ENCODE results near the gene C1QB. TPM values are rescaled to one million over a fixed set of nuclear protein-coding genes. Genes with fewer than 3 reads are reported as not detected.
"Not testable (repeated sequence)": the region's sequence is repeated elsewhere in the genome, so short reads cannot be mapped to it uniquely, and the experiment has no call there.

The C1QB gene
- total RNA-seq, 1 experiment from 2014 or later: not detected

- ChIA-PET POLR2A (interaction anchor here (0.9 kb wide), 1 partner anchor 14 kb away, joined by 3 read pairs; no protein-coding TSS in a partner anchor), CTCF (interaction anchor here (0.6 to 1.7 kb wide), 5 partner anchors 13 to 318 kb away, joined by 3 to 6 read pairs (median 3); no protein-coding TSS in a partner anchor)
- intact Hi-C loops (cut with micrococcal nuclease; ENCODE audit: unreplicated experiment): loop anchor here (5.0 kb wide), 2 partner anchors 90 to 160 kb away; no protein-coding TSS in a partner anchor
- no peaks in the 10 kb centered on the region for H3K36me3 Mint-ChIP-seq (ENCODE audit: insufficient read depth, unreplicated experiment)
- H3K4me3 Mint-ChIP-seq (ENCODE audit: unreplicated experiment): peak overlapping the region; percentile 18
- TF ChIP-seq CTCF (IDR thresholded peaks at IDR 0.05; ENCODE audit: insufficient read depth in 1 of 2, low read depth in 1 of 2, low read length in 1 of 2, severe bottlenecking in 1 of 2, unreplicated experiment in 1 of 2): no peak
- no peak overlapping the region for H3K4me3 ChIP-seq (ENCODE audit: low read depth, low read length)
- H3K9me3 ChIP-seq: no peaks in the 10 kb centered on the region
- no peaks in the 10 kb centered on the region for H3K27me3 ChIP-seq (replicated peaks; ENCODE audit: control insufficient read depth, insufficient read depth, low read length)
- H3K9me3 Mint-ChIP-seq (ENCODE audit: unreplicated experiment): no peaks in the 10 kb centered on the region
- DNase-seq: peak; percentile 84 to 85
- H3K4me1 ChIP-seq: peaks cover 34% of the 10 kb centered on the region
- peaks cover 28% of the 10 kb centered on the region for H3K4me1 Mint-ChIP-seq (ENCODE audit: low read depth, unreplicated experiment)
- no TSS peak for BruUV-seq (replicated peaks)
- no peaks in the 10 kb centered on the region for H3K36me3 ChIP-seq (ENCODE audit: control insufficient read depth, insufficient read depth, low read length)
- H3K27me3 Mint-ChIP-seq (ENCODE audit: insufficient read depth, unreplicated experiment): no peaks in the 10 kb centered on the region
- peak overlapping the region; percentile 96 for H3K27ac Mint-ChIP-seq (ENCODE audit: unreplicated experiment)
Observed at GRCh38 chr1:22702296-22703085, 49.5 kb downstream of the C1QB start.

DNA sequence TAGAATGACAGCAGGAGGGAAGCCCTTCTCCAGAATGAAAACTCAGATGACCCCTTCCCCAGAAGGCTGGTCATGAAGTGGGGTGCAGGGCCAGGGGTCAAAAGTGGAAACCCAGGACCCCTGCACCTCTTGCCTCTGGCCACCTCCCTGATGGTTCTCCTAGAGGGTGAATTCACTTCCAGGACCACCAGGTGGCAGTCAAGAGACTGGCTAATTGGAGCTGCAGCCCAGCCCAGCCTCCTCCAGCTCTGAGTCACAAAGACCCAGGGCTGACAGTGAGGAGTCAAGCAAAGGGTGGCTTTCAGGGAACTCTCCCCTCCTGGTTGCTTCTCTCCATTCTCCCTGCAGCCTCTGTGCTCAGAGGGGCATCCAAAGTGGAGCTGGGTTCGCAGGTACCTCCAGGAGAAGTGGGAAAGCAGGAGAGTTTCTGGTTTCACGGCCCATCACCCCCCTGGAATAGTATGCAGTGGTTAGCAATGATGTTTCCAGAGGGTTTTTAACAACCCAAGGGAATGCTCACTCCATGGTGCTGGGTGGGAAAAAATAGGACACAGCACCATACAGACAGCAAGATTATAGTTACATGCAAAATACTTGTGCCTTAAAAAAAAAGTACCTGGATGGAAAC is 51.5 kb downstream of the C1QB start:
- BruUV-seq (replicated peaks): no TSS peak
- no peaks in the 10 kb centered on the region for H3K36me3 Mint-ChIP-seq (ENCODE audit: insufficient read depth, unreplicated experiment)
- peak overlapping the region; percentile 63 for H3K27ac Mint-ChIP-seq (ENCODE audit: unreplicated experiment)
- no peaks in the 10 kb centered on the region for H3K27me3 Mint-ChIP-seq (ENCODE audit: insufficient read depth, unreplicated experiment)
- no peak overlapping the region for H3K4me3 Mint-ChIP-seq (ENCODE audit: unreplicated experiment)
- POLR2A ChIA-PET: interaction anchor here (0.8 kb wide), 1 partner anchor 12 kb away, joined by 3 read pairs; no protein-coding TSS in a partner anchor
- peak; percentile 86 to 89 for DNase-seq
- no peaks in the 10 kb centered on the region for H3K9me3 Mint-ChIP-seq (ENCODE audit: unreplicated experiment)
- TF ChIP-seq CTCF (IDR thresholded peaks at IDR 0.05; ENCODE audit: insufficient read depth in 1 of 2, low read depth in 1 of 2, low read length in 1 of 2, severe bottlenecking in 1 of 2, unreplicated experiment in 1 of 2): peak; percentile 86 to 92
- H3K9me3 ChIP-seq: no peaks in the 10 kb centered on the region
- H3K36me3 ChIP-seq (ENCODE audit: control insufficient read depth, insufficient read depth, low read length): no peaks in the 10 kb centered on the region
- peaks cover 34% of the 10 kb centered on the region for H3K4me1 ChIP-seq
- H3K4me1 Mint-ChIP-seq (ENCODE audit: low read depth, unreplicated experiment): peaks cover 35% of the 10 kb centered on the region
- CTCF ChIA-PET: interaction anchor here (0.6 to 1.9 kb wide), 25 partner anchors 10 to 300 kb away, joined by 3 to 30 read pairs (median 4); no protein-coding TSS in a partner anchor
- H3K27me3 ChIP-seq (replicated peaks; ENCODE audit: control insufficient read depth, insufficient read depth, low read length): no peaks in the 10 kb centered on the region
- H3K4me3 ChIP-seq (ENCODE audit: low read depth, low read length): no peak overlapping the region
- intact Hi-C loops (cut with micrococcal nuclease; ENCODE audit: unreplicated experiment): loop anchor here (1.0 to 5.0 kb wide), 5 partner anchors 27 to 185 kb away; no protein-coding TSS in a partner anchor

DNA sequence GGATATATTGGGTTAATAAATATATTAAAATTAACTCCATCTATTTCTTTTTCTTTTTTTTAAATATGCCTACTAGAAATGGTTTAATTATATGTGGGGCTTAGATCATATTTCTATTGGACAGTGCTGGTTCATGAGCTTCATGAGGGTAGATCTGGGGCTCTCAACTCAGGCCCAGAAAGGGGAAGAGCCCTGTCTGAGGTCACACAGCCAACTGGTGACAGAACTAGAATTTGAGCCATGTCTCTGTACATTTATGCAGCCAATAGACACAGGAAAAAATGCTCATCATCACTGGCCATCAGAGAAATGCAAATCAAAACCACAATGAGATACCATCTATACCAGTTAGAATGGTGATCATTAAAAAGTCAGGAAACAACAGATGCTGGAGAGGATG is 52.5 kb downstream of the C1QB start:
- Mint-ChIP-seq H3K36me3 (ENCODE audit: insufficient read depth, unreplicated experiment) (no peaks in the 10 kb centered on the region), H3K4me3 (ENCODE audit: unreplicated experiment) (no peak overlapping the region), H3K27ac (ENCODE audit: unreplicated experiment) (no peak overlapping the region), H3K27me3 (ENCODE audit: insufficient read depth, unreplicated experiment) (no peaks in the 10 kb centered on the region), H3K4me1 (ENCODE audit: low read depth, unreplicated experiment) (peaks cover 35% of the 10 kb centered on the region), H3K9me3 (ENCODE audit: unreplicated experiment) (no peaks in the 10 kb centered on the region)
- H3K4me1 ChIP-seq: peaks cover 34% of the 10 kb centered on the region
- H3K9me3 ChIP-seq: no peaks in the 10 kb centered on the region
- H3K27me3 ChIP-seq (replicated peaks; ENCODE audit: control insufficient read depth, insufficient read depth, low read length): no peaks in the 10 kb centered on the region
- no TSS peak for BruUV-seq (replicated peaks)
- no peaks in the 10 kb centered on the region for H3K36me3 ChIP-seq (ENCODE audit: control insufficient read depth, insufficient read depth, low read length)
- intact Hi-C loops (cut with micrococcal nuclease; ENCODE audit: unreplicated experiment): no loop called here
- ChIA-PET CTCF (interaction anchor here (1.6 kb wide), 1 partner anchor 17 kb away, joined by 5 read pairs; no protein-coding TSS in a partner anchor), POLR2A (no interaction called here)
- no peak for TF ChIP-seq CTCF (IDR thresholded peaks at IDR 0.05; ENCODE audit: insufficient read depth in 1 of 2, low read depth in 1 of 2, low read length in 1 of 2, severe bottlenecking in 1 of 2, unreplicated experiment in 1 of 2)
- no peak overlapping the region for H3K4me3 ChIP-seq (ENCODE audit: low read depth, low read length)
- DNase-seq: no peak

- H3K4me3 ChIP-seq (ENCODE audit: low read depth, low read length); H3K27me3 ChIP-seq (replicated peaks; ENCODE audit: control insufficient read depth, insufficient read depth, low read length); CTCF ChIA-PET; H3K27ac Mint-ChIP-seq (ENCODE audit: unreplicated experiment); BruUV-seq (replicated peaks); H3K4me3 Mint-ChIP-seq (ENCODE audit: unreplicated experiment); POLR2A ChIA-PET; intact Hi-C loops (cut with micrococcal nuclease; ENCODE audit: unreplicated experiment); H3K9me3 Mint-ChIP-seq (ENCODE audit: unreplicated experiment); H3K36me3 ChIP-seq (ENCODE audit: control insufficient read depth, insufficient read depth, low read length); DNase-seq; H3K36me3 Mint-ChIP-seq (ENCODE audit: insufficient read depth, unreplicated experiment); H3K27me3 Mint-ChIP-seq (ENCODE audit: insufficient read depth, unreplicated experiment); H3K9me3 ChIP-seq: not testable (repeated sequence)
- H3K4me1 Mint-ChIP-seq (ENCODE audit: low read depth, unreplicated experiment): peaks cover 35% of the 10 kb centered on the region
- peaks cover 34% of the 10 kb centered on the region for H3K4me1 ChIP-seq
Observed at GRCh38 chr1:22706100-22706499, 53.1 kb downstream of the C1QB start.

Data from Caco-2 (cell line).